ENCODE data around the gene ZNF282. TPM values are rescaled to one million over a fixed set of nuclear protein-coding genes. Genes with fewer than 3 reads are reported as not detected.

ZNF282 gene
- total and polyA plus RNA-seq, 9 of the 15 experiments (the other 6 are each of a cell fraction or from before 2014, with no cell fraction given), result 0.76 to 58.6 (median 17.4) TPM

DNA sequence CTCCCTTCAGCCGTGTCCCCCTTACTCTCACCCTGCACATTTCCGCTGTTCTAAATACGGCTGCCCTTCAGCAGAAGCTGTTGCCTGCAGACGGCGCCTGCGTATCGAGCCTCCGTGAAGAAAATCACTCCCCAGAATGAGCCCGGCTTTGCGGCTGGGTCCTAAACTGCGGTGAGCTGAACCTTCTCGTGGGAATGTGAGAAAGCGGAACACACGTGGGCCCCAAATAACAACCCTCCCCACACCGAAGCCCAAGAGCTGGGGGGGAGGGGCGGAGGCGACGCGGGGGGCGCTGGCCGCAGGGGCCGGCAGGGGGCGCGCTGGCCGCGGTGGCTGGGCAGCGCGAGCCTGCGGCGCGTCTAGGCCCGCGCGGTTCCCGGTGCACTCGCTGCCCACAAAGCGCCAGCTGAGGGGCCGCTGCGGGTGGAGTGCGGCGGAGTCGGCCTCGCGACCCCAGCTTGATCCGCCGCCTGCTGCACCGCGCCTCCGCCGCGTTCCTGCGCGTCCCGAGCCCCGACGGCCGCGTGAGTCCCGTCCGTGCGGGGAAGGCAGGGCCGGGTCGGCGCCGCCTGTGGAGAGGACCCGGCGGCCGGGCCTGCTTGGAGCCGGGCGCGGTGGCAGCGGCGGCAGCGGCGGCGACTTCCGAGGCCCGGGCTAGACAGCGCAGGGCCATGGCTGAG, 48.1 kb upstream of the ZNF282 start, which contains the start of gene ZNF398 (continued):
- TF ChIP-seq ZBTB49 (CRISPR knock-in tag; IDR thresholded peaks at IDR 0.05; ENCODE audit: borderline replicate concordance) (0 out of 2 replicates have a peak, but pooled peaks have one; percentile 40), HMG20A (CRISPR knock-in tag; conservative IDR thresholded peaks at IDR 0.05) (no peak), SIN3B (IDR thresholded peaks at IDR 0.05; ENCODE audit: low read depth) (peak; percentile 88), KDM4B (IDR thresholded peaks at IDR 0.05; ENCODE audit: borderline replicate concordance in 2 of 2, low read depth in 1 of 2) (peak in 1 of 2 experiments; percentile 80; a peak in 2 of 4 replicates), EP400 (IDR thresholded peaks at IDR 0.05) (peak; percentile 83), POU5F1 (IDR thresholded peaks at IDR 0.05; ENCODE audit: borderline replicate concordance, low read depth, low read length, partially characterized antibody) (no peak), PURB (CRISPR knock-in tag; IDR thresholded peaks at IDR 0.05; ENCODE audit: low read depth) (no peak), GTF2B (IDR thresholded peaks at IDR 0.05; ENCODE audit: extremely low read depth, insufficient read length) (no peak), ZNF609 (CRISPR knock-in tag; IDR thresholded peaks at IDR 0.05; ENCODE audit: borderline replicate concordance) (peak; percentile 68; the same call in 1 of the 2 replicates), NCOA6 (IDR thresholded peaks at IDR 0.05) (peak; percentile 77), ZNF592 (IDR thresholded peaks at IDR 0.05) (peak; percentile 63)
- TF ChIP-seq, protein P1, sequence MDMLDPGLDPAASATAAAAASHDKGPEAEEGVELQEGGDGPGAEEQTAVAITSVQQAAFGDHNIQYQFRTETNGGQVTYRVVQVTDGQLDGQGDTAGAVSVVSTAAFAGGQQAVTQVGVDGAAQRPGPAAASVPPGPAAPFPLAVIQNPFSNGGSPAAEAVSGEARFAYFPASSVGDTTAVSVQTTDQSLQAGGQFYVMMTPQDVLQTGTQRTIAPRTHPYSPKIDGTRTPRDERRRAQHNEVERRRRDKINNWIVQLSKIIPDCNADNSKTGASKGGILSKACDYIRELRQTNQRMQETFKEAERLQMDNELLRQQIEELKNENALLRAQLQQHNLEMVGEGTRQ (CRISPR knock-in tag; IDR thresholded peaks at IDR 0.05), result peak; percentile 24; the same call in 1 of the 2 replicates
